Keratinocyte (primary cell): ENCODE results near the gene SSR1.

ENCODE experiments used
- CTCF ChIP-seq, 3 experiments: IDR thresholded peaks in 1 of 3; conservative IDR thresholded peaks in 1 of 3; optimal IDR thresholded peaks in 1 of 3; 2 replicates in 2 of 3; 3 replicates in 1 of 3; pipeline versions ENCODE3 to v1.5.1; 2011; ENCODE audit warnings: low read length in 3 of 3, mild to moderate bottlenecking in 3 of 3, moderate library complexity in 2 of 3, control low read depth in 1 of 3, inconsistent platforms in 1 of 3; ENCODE audit not compliant: insufficient read depth in 2 of 3; ENCODE audit errors: extremely low read depth in 1 of 3
- EZH2 ChIP-seq: IDR thresholded peaks from one replicate; pipeline ENCODE4 v1.6.1; 2012; ENCODE audit warnings: inconsistent platforms, mild to moderate bottlenecking, low read length, moderate library complexity

GRCh38 chr6:7256785-7257184 is 56.2 kb downstream of the SSR1 start:
- TF ChIP-seq CTCF (optimal IDR thresholded peaks at IDR 0.05 in 1 of 3, IDR thresholded peaks at IDR 0.05 in 1 of 3, conservative IDR thresholded peaks at IDR 0.05 in 1 of 3; ENCODE audit: extremely low read depth in 1 of 3, insufficient read depth in 2 of 3, low read length in 3 of 3) (no peak), EZH2 (no peak)
